ENCODE results near the gene CAPN1. TPM values are rescaled to one million over a fixed set of nuclear protein-coding genes. Genes with fewer than 3 reads are reported as not detected.
"Not testable (repeated sequence)": the region's sequence is repeated elsewhere in the genome, so short reads cannot be mapped to it uniquely, and the experiment has no call there.

CAPN1 gene
- polyA plus RNA-seq, 1 donor from 2014 or later = 113 TPM

- H3K4me3 Mint-ChIP-seq = no peak overlapping the region
- no peak overlapping the region for H3K27ac Mint-ChIP-seq
- H3K9me3 Mint-ChIP-seq = peaks cover 0 to 1% (median 0%) of the 10 kb centered on the region in 3 donors
- peaks cover 1% of the 10 kb centered on the region for H3K36me3 Mint-ChIP-seq
- no peaks in the 10 kb centered on the region for H3K27me3 Mint-ChIP-seq
- H3K4me1 Mint-ChIP-seq = no peaks in the 10 kb centered on the region
These were observed 54.7 kb downstream of the CAPN1 start for GRCh38 chr11:65236194-65237059.

DNA sequence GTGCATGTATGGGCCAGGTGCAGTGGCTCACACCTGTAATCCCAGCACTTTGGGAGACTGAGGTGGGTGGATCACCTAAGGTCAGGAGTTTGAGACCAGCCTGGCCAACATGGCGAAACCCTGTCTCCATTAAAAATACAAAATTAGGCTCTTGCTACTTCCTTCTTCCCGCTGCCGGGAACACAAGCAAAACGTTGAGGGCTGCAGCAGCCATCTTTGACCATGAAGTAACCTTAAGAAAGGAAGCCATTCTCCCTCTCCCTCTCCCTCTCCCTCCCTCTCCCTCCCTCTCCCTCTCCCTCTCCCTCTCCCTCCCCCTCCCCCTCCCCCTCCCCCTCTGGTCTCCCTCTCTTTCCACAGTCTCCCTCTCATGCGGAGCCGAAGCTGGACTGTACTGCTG lies 56.6 kb downstream of the CAPN1 start:
- H3K36me3 Mint-ChIP-seq, H3K27ac Mint-ChIP-seq, H3K4me3 Mint-ChIP-seq, H3K9me3 Mint-ChIP-seq, H3K4me1 Mint-ChIP-seq, H3K27me3 Mint-ChIP-seq: not testable (repeated sequence)

- H3K4me3 Mint-ChIP-seq = no peak overlapping the region
- H3K9me3 Mint-ChIP-seq = peaks cover 0 to 5% (median 1%) of the 10 kb centered on the region in 3 donors
- no peak overlapping the region for H3K27ac Mint-ChIP-seq
- no peaks in the 10 kb centered on the region for H3K27me3 Mint-ChIP-seq
- no peaks in the 10 kb centered on the region for H3K4me1 Mint-ChIP-seq
- peaks cover 5% of the 10 kb centered on the region for H3K36me3 Mint-ChIP-seq
These were observed 59.4 kb downstream of the CAPN1 start for GRCh38 chr11:65241134-65241533.

DNA sequence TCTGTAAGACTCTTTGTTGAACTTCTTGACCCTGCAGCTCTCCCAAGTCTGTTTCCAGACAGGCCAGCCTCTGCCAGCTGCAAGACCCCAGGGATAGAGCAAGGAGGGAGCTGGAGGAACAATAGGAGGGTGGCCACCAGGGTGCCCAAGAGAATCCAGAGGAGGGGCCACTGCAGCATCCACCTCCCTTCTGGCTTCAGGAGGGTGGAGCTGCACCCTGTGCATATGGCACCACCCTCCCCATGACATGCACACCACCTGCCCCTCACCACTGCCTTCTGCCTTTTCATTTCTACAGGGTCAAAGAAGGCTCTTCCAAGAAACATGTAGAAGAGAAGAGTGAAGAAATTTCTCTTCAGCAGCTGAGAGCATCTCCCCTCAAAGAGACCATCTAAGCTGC lies 60.0 kb downstream of the CAPN1 start:
- no peak overlapping the region for H3K27ac Mint-ChIP-seq
- H3K4me3 Mint-ChIP-seq = no peak overlapping the region
- H3K4me1 Mint-ChIP-seq = no peaks in the 10 kb centered on the region
- no peaks in the 10 kb centered on the region for H3K27me3 Mint-ChIP-seq
- H3K9me3 Mint-ChIP-seq = peaks cover 0 to 5% (median 1%) of the 10 kb centered on the region in 3 donors
- peaks cover 5% of the 10 kb centered on the region for H3K36me3 Mint-ChIP-seq

- no peak overlapping the region for H3K4me3 Mint-ChIP-seq
These were observed 60.7 kb downstream of the CAPN1 start for GRCh38 chr11:65242389-65242788.

GRCh38 chr11:65243797-65244196 lies 62.1 kb downstream of the CAPN1 start:
- H3K36me3 Mint-ChIP-seq = peaks cover 5% of the 10 kb centered on the region
- H3K4me3 Mint-ChIP-seq = no peak overlapping the region
- peaks cover 0 to 5% (median 1%) of the 10 kb centered on the region in 3 donors for H3K9me3 Mint-ChIP-seq
- no peaks in the 10 kb centered on the region for H3K27me3 Mint-ChIP-seq
- H3K4me1 Mint-ChIP-seq = no peaks in the 10 kb centered on the region
- no peak overlapping the region for H3K27ac Mint-ChIP-seq

More at GRCh38 chr11:65242389-65242788, 60.7 kb downstream of the CAPN1 start:
- H3K27ac Mint-ChIP-seq = peak overlapping the region in 1 of 3 donors; percentile 57
- H3K4me1 Mint-ChIP-seq = no peaks in the 10 kb centered on the region
- no peaks in the 10 kb centered on the region for H3K27me3 Mint-ChIP-seq
- H3K9me3 Mint-ChIP-seq = peaks cover 0 to 5% (median 1%) of the 10 kb centered on the region in 3 donors
- H3K36me3 Mint-ChIP-seq = peaks cover 5% of the 10 kb centered on the region

DNA sequence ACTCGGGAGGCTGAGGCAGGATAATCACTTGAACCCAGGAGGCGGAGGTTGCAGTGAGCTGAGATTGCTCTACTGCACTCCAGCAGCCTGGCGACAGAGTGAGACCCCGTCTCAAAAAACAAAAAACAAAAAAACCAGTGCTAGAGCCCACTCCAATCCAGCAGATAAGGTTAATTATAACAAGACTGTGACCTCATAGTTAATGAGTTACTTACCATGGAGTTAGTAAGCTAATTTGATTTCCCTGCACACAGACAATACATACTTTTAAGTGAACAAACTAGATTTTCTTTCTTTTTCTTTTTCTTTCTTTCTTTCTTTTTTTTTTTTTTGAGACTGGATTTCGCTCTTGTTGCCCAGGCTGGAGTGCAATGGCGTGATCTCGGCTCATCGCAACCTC lies 63.3 kb downstream of the CAPN1 start:
- not testable (repeated sequence) for H3K4me3 Mint-ChIP-seq, H3K9me3 Mint-ChIP-seq, H3K27me3 Mint-ChIP-seq, H3K27ac Mint-ChIP-seq, H3K4me1 Mint-ChIP-seq, H3K36me3 Mint-ChIP-seq

DNA sequence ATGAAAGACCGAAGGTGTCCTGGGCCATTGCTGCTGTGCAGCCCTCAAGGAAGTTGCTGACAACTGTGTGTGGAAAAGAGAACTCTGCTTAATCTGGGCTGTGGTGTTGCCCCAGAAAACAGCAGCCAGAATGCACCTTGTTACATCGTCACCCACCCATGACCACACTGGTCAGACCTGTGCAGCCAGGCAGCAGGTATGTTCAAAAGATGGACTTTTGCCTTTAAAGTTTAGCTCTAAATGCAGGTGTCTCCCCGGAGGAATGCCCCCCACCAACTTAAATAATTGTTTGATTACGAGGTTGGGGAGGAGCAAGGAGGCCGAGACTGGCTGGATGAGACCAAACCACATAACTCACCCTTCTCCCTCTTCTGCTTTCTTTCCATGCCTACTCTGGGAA lies 64.8 kb downstream of the CAPN1 start:
- Mint-ChIP-seq H3K36me3 (peaks cover 4% of the 10 kb centered on the region), H3K4me1 (no peaks in the 10 kb centered on the region), H3K27ac (no peak overlapping the region), H3K4me3 (no peak overlapping the region), H3K27me3 (peaks cover 2% of the 10 kb centered on the region), H3K9me3 (peaks cover 0 to 5% (median 0%) of the 10 kb centered on the region in 3 donors)

DNA sequence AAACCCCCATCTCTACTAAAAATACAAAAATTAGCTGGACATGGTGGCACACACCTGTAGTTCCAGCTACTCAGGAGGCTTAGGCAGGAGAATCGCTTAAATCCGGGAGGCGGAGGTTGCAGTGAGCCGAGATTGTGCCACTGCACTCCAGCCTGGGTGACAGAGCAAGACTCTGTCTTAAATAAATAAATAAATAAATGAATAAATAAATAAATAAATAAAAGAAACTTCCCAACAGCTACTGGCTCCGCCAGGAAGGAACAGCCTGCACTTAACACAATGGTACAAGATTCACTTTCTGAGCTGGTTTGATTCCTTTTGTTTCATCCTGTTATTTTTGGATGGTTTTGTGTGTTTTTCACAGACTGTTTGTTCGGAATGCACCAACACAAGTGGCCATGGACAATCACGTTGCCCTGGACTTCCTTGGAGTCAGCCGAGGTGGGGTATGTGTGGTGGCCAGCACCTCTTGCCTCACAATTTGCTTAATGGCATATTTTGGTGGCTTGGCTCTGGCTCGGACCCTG lies 66.5 kb downstream of the CAPN1 start:
- not testable (repeated sequence) for H3K4me1 Mint-ChIP-seq, H3K27ac Mint-ChIP-seq, H3K36me3 Mint-ChIP-seq, H3K4me3 Mint-ChIP-seq, H3K9me3 Mint-ChIP-seq, H3K27me3 Mint-ChIP-seq

DNA sequence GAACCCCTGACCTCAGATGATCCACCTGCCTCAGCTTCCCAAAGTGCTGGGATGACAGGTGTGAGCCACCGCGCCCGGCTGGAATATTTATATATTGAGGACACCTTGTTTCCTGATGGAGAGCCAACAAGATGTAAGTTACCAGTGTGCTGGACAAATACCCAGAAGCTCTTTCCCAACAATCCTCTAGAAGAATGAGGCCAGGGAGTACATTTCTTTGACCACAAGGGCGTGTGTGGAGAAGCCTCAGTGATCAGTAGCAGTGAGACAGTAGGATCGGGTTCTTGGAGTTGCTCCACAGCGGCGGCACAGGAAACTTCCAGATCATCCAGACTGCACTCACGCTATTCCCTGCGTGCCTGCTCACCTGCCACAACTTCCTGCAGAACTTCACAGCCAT lies 69.7 kb downstream of the CAPN1 start:
- Mint-ChIP-seq H3K4me3 (no peak overlapping the region), H3K27me3 (peaks cover 4% of the 10 kb centered on the region), H3K36me3 (no peaks in the 10 kb centered on the region), H3K9me3 (no peaks in the 10 kb centered on the region), H3K4me1 (no peaks in the 10 kb centered on the region), H3K27ac (no peak overlapping the region)

DNA sequence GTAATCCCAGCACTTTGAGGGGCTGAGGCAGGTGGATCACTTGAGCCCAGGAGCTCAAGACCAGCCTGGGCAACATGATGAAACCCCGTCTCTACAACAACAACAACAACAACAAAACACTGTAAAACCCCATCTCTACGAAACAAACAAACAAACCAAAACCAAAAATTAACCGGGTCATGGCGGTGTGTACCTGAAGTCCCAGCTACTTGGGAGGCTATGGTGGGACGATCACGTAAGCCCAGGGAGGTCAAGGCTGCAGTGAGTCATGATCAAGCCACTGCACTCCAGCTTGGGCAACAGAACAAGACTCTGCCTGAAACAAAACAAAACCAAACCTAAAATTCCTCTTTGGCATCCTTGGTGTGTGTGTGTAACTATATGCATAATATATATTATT lies 73.0 kb downstream of the CAPN1 start:
- Mint-ChIP-seq H3K4me3 (no peak overlapping the region), H3K27ac (no peak overlapping the region), H3K36me3 (peaks cover 1% of the 10 kb centered on the region), H3K27me3 (peaks cover 4% of the 10 kb centered on the region), H3K9me3 (no peaks in the 10 kb centered on the region), H3K4me1 (peaks cover 0 to 2% (median 0%) of the 10 kb centered on the region in 3 donors)

GRCh38 chr11:65258988-65259387 lies 77.3 kb downstream of the CAPN1 start:
- Mint-ChIP-seq H3K9me3 (no peaks in the 10 kb centered on the region), H3K4me3 (peak overlapping the region in 1 of 4 donors; percentile 63), H3K36me3 (peaks cover 1% of the 10 kb centered on the region), H3K27me3 (peaks cover 4% of the 10 kb centered on the region), H3K27ac (peak overlapping the region in 1 of 3 donors; percentile 78), H3K4me1 (peaks cover 12 to 21% (median 13%) of the 10 kb centered on the region in 3 donors)

DNA sequence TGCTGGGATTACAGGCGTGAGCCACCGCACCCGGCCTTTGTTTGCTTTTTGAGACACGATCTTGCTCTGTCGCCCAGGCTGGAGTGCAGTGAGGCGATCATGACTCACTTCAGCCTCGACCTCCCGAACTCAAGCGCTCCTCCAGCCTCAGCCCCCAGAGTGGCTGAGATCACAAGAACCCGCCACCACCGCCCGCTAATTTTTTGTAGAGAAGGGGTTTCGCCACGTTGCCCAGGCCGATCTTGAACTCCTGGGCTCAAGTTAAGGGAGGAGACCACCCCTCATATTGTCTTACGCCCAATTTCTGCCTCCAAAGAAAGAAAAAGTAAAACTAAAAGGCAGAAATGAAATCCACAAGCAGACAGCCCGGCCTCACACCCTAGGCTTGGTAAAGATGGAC lies 78.6 kb downstream of the CAPN1 start:
- H3K9me3 Mint-ChIP-seq = no peaks in the 10 kb centered on the region
- H3K27me3 Mint-ChIP-seq = peaks cover 2% of the 10 kb centered on the region
- peaks cover 5% of the 10 kb centered on the region for H3K36me3 Mint-ChIP-seq
- H3K4me1 Mint-ChIP-seq = peaks cover 17 to 26% (median 19%) of the 10 kb centered on the region in 3 donors
- peak overlapping the region in 2 of 4 donors; percentile 51 to 92 for H3K4me3 Mint-ChIP-seq
- H3K27ac Mint-ChIP-seq = no peak overlapping the region

GRCh38 chr11:65260756-65261590 lies 79.2 kb downstream of the CAPN1 start:
- Mint-ChIP-seq H3K4me3 (peak overlapping the region; percentile 87 to 98 (median 94)), H3K4me1 (peaks cover 19 to 27% (median 22%) of the 10 kb centered on the region in 3 donors)

More at GRCh38 chr11:65260756-65261590, 79.2 kb downstream of the CAPN1 start:
- Mint-ChIP-seq H3K27ac (peak overlapping the region; percentile 94 to 99 (median 96)), H3K36me3 (peaks cover 6% of the 10 kb centered on the region), H3K9me3 (no peaks in the 10 kb centered on the region), H3K27me3 (peaks cover 2% of the 10 kb centered on the region)
